HTERT RPE-1 (cell line): Measurements from ENCODE around the gene TREM2.

Experiments
- in situ Hi-C: fragments of 300-500 bp; cut with MboI; formaldehyde crosslinking; loops from 4 replicates; pipeline ENCODE4 v1.14.3; 2020; ENCODE audit warnings: low sequenced_read_pairs

The TREM2 gene

GRCh38 chr6:41184761-41185160 is 21.8 kb upstream of the TREM2 start:
- in situ Hi-C loops, result no loop called here

DNA sequence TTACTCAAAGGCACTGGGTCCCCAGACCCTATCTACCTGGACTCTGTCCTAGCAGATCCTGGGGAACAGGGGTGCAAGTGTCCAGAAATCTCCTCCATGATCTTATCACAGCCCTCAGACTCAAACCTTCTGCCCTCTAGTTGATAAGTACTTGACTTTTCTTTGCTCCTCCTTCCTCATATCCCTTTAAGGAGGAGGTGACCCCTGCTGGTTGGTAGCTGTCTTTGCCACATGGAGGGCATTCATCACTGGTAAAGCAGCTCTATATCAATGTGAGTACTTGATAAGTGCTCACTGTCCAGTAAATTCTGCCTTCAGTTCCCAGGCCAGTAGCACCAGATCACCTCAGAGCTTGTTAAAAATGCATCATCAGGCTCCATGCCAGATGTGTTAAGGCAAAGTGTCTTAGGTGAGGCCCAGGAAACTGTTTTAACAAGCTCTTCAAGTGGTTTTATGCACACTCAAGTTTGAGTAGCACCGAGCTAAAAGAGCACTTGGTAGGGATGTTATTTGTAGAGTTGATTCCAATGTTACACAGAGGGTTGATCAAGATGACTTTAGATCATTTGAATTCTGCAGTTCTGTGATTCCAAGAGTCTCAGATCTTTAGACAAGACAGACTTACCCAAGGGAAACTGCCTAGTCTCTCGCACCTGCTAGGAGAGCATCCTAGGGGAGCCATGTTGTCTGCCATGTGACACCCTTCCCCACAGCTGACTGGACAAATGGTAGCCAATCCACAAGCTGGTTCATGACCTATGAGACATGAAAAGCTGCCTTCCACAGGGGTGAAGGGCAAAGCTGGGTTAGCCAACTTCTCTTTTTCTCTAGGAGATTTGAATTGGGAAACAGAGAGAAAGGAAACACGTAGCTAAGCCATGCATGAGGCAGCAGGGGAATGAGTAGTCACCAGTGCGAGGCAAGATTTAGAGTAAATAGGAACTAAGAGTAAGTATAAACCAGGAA is 19.4 kb upstream of the TREM2 start:
- in situ Hi-C loops, result no loop called here

GRCh38 chr6:41181566-41181965 is 18.6 kb upstream of the TREM2 start:
- in situ Hi-C loops, result no loop called here

DNA sequence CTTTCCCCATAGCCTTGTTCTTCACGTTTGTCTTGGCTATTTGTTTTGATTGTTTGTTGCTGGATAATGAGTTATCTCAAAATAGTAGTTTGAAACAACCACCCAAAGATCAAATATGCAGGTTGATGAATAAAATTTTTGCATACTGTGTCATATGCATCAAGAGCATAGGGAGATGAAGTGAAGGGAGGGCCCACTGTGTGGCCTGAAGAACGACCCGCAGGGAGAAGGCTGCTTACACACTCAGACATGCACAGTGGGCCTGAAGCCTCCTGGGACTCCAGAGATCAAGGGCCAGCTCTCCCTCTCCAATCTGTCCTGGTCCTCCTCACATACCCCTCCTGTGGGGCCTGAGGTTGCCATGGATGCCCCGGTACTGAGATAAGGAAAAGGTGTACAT is 16.2 kb upstream of the TREM2 start:
- in situ Hi-C loops, result no loop called here

- in situ Hi-C loops, result no loop called here
Measured at GRCh38 chr6:41177695-41178094, 14.8 kb upstream of the TREM2 start.

DNA sequence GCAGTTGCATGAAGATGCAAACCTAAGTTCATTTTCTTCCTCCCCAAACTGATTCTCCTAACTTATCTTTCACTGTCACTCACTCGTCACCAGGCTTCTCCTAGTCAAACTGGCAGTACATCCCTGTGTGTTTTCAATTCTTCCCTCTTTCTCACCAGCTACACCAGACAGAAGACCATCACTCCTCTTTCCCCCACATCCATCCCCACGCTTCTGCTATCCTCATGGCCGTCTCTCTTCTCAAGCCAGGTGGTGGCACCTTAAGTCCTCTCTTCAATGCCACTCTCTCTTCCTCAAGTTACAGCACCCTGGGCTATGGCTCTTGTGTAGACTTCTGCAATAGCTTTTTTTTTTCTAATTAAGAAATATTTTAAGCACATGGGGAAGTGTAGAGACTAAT is 14.4 kb upstream of the TREM2 start:
- in situ Hi-C loops, result no loop called here

DNA sequence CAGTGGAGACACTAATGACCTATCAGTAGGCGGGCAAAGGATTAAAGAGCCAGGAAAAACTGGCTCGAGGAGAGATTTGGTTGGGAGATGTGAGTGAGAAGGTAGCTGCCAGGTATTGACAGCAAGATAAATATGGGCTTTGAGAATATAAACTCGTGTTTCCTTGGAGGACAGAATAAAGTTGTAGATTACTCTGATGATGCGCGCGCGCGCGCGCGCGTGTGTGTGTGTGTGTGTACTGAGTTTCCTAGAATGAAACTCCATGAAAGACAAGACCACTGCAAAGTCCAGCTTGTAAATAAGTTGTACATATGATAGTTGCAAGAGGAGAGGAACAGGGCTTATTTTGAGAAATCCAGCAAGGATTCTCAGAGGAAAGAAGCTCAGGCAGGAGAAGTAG is 13.3 kb upstream of the TREM2 start:
- in situ Hi-C loops, result no loop called here

GRCh38 chr6:41175084-41175483 is 12.2 kb upstream of the TREM2 start:
- in situ Hi-C loops, result no loop called here

- in situ Hi-C loops, result no loop called here
Measured at GRCh38 chr6:41174610-41175009, 11.7 kb upstream of the TREM2 start.

DNA sequence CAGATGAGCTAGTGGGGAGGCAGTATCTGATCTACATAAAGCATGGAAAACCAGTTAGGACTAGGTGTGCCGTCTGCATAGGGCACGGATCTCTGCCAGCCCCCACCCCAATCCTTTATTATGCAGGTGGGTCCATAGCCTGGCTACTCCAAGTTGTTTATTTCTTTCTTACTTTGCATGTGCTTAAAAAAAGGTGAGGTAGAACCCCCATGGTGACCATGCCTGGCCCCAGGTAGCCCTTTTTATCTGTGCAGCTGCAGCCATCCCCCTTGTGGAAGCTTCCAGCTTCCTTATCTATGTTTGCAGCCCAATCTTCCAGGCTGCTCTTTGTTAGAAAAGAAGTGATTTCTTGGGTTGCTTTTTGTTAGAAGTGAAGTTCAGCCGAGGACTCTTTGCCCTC is 9.0 kb upstream of the TREM2 start:
- in situ Hi-C loops, result no loop called here

- in situ Hi-C loops, result no loop called here
Measured at GRCh38 chr6:41170547-41171160, 7.7 kb upstream of the TREM2 start.

DNA sequence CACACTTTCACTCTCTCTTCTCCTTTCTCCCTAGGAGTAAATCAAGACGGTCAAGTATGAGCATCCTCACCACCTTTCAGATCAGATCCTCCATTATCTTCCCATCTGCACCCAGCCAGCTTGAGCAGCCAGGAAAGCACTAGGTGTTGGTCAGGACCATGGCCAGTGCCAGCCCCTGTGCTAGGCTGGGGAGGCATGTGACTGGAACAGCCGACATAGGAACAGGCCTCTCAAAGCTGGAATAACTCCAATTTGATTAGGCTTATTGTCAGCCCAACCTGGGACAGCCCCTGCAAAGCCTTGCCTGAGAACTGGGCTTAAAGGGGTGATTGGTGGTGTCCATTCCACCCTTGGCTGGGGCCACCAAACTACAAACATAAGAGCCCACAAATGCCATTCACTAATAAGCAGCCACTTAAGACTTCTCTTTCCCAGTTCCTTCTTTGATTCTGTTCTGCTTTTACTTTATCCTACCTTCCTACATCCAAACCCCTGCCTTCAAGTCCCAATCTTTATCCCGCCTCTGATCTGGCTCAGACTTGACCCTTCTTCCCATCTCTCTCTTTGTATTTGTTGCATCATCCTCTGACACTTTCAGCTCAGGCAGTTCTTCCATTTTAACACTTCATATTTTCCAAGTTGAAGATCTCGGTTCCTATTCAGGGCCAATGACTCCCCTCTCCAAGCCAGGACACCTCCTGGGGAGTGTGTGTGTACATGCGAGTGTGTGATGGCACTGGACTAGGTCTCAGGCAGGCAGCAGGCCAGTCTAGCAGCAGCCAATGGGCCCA is 4.5 kb upstream of the TREM2 start:
- in situ Hi-C loops, result no loop called here

DNA sequence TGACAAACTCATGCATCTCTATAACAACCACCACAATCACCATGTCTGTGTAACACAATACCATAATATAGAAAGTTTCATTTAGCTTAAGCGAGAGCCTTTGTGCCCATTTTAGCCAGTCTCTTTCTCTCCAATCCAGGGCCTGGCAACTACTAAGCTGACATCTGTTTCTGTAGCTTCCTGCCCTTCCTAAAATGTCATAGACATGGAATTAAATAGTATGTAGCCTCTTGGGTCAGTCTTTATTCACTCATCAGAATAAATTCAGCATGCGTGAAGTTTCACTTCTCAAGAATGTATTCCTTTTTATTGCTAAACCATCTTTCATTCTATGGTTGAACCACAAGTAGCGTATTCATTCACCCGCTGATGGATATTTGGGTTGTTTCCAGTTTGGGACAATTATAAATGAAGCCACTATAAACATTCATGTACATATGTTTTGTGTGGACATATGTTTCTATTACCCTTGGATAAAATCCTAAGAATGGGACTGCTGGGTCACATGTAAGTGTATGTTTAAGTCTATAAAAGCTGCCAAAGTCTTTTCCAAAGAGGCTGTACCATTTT is 1.7 kb upstream of the TREM2 start:
- in situ Hi-C loops, result no loop called here

DNA sequence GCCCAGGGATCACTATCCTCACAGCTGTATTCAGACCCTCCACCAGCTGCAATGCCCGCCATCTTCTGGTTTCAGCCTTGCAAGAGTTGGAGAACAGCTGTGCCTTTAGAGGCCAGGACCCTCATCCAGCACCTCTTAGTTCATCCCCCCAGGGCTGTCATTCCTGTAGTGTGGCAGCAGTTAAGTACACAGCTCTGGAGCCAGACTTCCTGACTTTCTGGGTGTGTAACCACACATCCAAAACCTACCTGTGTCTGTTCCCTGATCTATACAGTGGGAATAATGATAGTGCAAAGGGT is 452 bp upstream of the TREM2 start:
- in situ Hi-C loops, result no loop called here

DNA sequence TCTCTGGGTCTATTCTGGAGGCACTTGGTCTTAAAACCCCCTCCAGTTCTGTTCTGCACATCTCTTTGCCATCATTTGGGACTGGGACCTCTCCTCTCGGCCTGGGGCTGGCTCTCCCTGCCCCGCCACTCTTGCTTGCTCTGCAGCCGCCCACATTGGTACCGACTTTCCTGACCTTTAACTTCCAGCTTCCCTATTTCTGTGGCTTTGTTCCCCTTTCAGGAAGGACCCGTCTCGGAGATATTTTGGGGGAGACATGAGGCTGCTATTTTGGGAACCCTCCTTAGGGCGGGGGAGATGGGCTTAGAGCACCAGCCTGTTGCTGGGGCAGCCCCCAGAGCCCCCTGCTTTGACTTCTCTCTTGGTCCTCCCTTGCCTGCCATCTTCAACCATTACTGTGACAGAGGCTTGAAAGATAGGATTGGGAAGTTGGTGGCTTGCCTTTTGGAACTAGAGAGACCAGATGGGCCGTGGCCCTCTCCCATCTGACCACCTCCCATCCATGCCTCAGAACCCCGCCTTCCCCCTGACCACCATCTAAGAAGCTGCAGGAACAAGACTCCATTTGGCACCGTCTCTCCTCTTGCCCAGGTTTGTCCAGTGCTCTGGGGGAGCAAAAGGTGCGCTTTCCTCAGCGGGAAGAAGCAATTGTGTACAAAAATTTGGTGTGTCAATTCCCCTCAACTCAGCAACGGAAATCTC is 914 bp downstream of the TREM2 start:
- in situ Hi-C loops, result no loop called here

DNA sequence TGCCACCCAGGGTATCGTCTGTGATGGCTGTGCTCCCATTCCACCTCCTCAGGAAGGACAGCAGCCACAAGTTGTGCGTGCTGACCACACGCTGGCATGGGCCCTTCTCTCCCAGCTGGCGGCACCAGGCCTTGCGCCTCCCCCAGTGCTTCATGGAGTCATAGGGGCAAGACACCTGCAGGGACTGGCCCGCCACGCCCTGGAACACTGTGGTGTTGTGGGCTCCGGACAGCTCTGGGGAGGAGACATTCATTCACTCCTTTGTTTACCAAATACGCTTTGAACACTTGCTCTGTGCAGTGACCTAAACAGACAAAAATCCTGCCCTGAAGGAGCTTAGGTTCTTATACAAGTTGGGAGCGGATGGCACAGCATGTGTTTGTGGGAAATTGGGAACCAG is 1.5 kb downstream of the TREM2 start:
- in situ Hi-C loops, result no loop called here

DNA sequence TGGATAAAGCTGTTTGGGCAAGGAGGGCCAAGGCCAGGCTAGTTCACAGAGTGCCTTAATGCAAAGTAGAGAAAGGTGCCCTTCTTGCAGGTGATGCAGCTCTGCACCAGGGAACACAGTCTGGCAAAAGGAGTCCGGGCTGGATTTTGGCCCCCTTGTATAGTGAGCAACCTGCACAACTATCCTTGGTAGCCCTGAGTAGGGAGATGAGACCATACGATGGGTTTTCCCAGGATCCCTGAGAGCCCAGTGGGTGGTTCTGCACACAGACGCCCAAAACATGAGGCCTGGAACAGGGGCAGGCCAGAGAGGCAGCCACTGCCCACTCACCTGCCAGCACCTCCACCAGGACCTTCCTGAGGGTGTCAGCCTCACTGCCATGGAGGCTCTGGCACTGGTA is 2.0 kb downstream of the TREM2 start:
- in situ Hi-C loops, result no loop called here

DNA sequence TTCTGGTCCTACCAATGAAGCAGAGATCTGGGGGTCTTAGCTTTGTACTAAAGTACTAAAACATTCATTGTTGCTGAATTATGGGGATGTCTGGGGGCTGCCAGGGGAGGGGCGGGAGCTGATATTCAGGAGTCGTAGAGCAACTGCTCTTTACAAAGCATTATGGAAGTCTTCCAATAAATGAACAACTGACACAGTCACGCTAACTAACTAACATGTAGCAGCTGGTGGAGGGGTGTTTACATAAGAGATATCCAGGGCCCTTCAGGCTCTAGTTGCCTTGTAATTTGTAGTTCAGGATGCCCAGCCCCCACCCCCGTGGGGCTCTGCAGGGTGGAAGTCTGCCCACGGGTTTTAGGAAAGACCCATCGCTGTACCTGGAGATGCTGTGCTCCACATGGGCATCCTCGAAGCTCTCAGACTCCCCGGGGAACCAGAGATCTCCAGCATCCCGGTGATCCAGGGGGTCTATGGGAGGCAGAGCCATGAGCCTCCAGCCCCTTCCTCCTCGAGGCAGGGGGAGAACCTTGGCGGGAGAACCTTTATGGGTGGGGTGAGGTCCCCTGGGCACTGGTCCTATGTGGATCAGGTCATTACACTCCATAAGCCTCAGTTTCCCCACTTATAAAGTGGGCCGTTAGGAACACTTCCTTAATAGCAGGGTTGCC is 3.4 kb downstream of the TREM2 start:
- in situ Hi-C loops, result no loop called here

DNA sequence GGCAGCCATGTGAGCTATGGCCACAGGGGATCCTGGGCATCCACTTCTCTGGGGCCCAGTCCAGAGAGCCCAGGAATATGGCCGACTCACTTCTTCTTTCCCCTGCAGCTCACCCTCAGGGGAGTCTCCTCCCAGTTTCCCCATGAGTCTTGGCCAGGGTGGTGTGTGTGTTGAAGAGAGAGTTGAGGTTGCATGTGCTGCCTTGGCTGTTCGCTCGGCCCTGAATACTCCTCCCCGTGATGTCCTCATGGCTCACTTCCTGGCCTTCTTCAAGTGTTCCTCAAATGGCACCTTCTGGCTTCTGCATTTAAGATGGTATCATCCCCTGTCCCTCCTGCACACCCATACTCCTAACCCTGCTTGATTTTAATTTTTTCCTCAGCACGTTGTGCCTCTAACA is 5.6 kb downstream of the TREM2 start:
- in situ Hi-C loops, result no loop called here

- in situ Hi-C loops, result no loop called here
Measured at GRCh38 chr6:41156771-41157170, 6.1 kb downstream of the TREM2 start.
